Stimulated activated CD8-positive, alpha-beta memory T cell treated with anti-CD3 and anti-CD28 coated beads, Interleukin-12 subunit alpha, Interleukin-12 subunit beta, amount 100 ng/mL, for 24 hours (primary cell): ENCODE measurements around the gene HPCAL1.

ENCODE experiments used
- DNase-seq: peaks from one replicate; pipeline ENCODE4 v3.0.0-alpha.2; 2020; ENCODE audit errors: extremely low read depth

The HPCAL1 gene

GRCh38 chr2:10337449-10338269 is 35.0 kb downstream of the HPCAL1 start:
- no peak for DNase-seq

- DNase-seq: no peak
Measured at GRCh38 chr2:10338270-10339188, 35.8 kb downstream of the HPCAL1 start.

- no peak for DNase-seq
Measured at GRCh38 chr2:10339647-10340592, 37.2 kb downstream of the HPCAL1 start.

- no peak for DNase-seq
Measured at GRCh38 chr2:10340593-10340975, 37.9 kb downstream of the HPCAL1 start.

GRCh38 chr2:10341193-10341592 is 38.5 kb downstream of the HPCAL1 start:
- no peak for DNase-seq

DNA sequence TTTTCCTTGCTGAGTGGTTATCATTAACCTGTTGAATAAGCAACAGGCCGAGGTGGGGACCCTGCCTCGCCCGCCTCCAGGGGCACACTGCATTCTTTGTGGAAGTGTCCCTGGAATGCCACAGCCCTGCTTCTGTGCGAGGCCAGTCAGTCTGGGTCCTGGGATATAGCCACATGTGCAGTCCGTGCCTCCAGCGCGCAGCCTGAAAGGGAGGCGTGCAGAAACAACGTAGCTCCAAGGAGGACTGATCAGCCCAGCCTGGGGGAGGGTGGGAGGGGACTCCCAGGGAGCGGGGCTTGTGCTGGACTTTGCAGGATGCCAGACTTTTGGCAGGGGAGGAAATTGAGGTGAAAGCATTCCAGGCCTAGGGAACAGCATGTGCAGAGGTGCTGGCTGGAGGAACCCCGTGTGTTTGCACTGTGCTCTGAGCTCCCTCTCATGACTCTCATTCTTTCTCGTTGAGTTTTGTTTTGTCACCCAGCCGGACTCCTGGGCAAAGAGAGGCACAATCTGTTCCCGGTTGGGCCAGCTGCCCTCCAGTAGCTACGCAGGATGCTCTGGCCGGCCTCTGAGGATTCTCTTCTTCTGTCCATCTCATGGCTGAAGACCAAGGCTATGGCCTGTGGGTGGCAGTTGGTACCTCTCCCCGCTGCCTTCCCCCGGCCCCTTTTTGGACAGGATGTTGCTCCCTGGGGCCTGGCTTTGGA is 39.7 kb downstream of the HPCAL1 start:
- no peak for DNase-seq

GRCh38 chr2:10343191-10343590 is 40.5 kb downstream of the HPCAL1 start:
- DNase-seq: no peak

DNA sequence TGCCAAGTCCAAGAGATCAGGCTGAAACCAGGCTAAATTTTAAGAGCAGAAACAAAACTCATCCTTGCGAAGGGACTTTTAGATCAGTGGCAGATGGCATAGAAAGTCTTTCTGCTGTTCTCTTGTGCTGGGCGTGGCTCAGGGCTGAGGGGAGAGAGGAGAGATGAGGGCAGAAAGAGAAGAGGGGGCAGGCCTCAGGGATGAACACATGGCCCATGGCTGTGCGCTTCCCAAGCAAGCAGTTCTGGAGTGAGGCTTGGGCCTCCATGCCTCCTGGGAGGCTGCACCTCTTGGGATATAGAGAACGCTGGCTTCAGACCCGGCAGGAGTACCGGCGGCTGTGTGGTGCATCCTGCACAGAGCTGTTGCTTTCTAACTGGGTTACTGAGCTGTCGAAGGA is 41.0 kb downstream of the HPCAL1 start:
- DNase-seq: no peak

DNA sequence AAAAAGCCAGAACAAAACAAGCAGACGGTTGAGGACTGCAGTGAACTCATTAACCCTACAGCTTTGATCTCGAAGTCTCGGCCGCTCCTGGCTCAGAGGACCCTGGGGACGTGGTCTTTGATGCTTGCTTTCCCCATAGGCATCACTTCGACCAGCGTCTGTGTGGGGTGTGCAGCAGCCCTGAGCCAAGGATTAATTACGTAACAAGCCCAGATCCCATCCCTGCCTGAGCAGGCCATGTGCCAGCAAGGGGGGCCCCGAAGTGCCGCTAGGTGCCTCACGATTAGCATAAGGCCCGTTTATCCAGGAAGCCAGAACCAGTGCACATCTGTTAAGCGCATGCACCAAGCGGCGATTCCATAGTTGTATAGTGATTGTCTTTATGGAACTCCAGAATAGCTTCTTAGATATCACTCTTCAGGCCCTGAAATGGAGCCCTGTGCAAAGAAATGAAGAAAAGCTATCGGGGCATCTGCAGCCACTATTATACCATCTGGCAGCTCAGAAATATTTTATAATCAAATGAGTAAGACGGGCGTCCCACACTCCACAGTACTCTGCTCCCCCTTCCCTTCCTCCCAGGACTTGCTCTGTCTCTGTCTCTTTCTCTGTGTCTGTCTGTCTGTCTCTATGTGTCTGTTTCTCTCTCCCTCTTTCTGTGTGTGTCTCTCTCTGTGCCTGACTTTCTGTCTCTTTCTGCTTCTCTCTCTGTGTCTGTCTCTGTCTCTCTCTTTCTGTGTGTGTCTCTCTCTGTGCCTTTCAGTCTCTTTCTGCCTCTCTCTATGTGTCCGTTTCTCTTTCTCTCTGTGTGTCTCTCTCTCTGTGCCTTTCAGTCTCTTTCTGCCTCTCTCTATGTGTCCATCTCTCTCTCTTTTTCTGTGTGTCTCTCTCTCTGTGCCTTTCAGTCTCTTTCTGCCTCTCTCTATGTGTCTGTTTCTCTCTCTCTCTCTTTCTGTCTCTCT is 41.7 kb downstream of the HPCAL1 start:
- DNase-seq: no peak

DNA sequence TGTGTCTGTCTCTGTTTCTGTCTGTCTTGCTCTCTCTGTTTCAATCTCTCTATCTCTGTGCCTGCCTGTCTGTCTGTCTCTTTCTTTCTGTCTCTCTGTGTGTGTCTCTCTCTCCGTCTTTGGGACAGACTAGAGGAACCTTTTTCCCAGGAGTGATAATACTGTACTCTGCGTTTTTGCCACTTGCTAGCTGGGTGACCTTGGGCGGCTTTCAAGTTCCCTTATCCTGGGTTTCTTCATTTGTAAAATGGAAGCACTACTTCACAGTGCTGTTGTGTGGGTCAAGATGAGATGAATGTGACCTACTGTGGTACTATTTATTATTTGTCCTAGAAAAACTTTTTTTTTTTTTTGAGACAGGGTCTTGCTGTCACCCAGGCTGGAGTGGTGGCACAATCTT is 42.4 kb downstream of the HPCAL1 start:
- DNase-seq: no peak

DNA sequence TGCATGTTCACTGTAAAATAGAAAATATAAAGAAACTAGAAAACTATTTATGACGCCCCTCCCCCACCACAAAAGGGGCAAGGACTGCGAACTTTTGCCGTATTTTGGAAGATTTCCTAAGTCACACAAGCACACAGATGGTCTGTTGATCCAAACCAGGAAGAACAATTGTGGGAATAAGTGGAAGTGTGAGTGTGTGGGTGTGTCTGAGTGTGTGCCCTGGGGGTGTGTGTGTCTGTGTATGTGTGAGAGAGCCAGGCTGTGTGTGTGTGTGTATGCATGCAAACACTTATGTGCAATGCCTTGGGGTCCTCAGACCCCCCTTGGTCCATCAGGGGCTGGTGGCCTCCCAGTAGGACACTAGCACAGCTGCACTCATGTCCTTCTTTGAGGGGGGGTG is 43.1 kb downstream of the HPCAL1 start:
- DNase-seq: no peak

GRCh38 chr2:10346929-10347561 is 44.3 kb downstream of the HPCAL1 start:
- no peak for DNase-seq

DNA sequence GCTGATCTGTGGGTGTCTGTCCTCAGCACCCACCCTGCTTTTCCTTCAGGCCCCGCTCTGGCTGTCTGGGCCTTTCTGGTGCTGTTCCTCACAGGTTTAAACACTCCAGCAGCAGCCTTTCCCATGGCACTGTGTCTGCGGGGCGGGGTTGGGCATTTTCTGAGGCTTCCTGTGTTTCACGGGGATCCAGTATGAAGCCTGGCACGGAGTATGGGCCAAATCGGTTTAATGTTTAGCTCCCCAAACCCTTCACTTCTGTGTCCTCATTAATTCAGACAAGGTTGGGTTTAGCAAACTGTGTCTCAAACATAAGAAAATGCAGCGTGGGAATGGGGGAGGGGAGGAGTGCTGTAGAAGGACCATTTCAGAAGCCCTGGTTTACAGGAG is 44.9 kb downstream of the HPCAL1 start:
- DNase-seq: no peak

GRCh38 chr2:10348891-10349290 is 46.2 kb downstream of the HPCAL1 start:
- DNase-seq: no peak

GRCh38 chr2:10350761-10351160 is 48.1 kb downstream of the HPCAL1 start:
- no peak for DNase-seq

- no peak for DNase-seq
Measured at GRCh38 chr2:10352361-10352760, 49.7 kb downstream of the HPCAL1 start.

- DNase-seq: no peak
Measured at GRCh38 chr2:10352972-10353371, 50.3 kb downstream of the HPCAL1 start.

- DNase-seq: no peak
Measured at GRCh38 chr2:10353931-10354330, 51.2 kb downstream of the HPCAL1 start.

DNA sequence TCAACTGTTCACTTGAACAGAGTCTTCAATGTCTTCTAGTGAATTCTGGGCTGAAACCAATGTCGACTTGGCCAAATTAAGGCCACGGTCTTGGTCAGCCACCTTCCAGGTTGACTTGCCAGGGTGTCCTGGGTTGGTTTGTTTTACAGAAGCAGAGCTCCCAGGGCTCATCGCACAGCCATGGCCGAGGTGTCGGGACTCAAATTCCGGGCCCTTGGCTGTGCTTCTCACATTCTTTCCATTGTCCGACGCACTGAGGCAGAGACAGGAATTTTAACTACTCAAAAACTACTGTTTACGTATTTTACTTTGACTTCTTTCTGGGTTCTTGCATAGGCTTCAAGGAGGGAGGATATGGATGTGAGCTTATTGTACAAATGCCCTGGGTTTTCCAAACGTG is 51.7 kb downstream of the HPCAL1 start:
- no peak for DNase-seq
